Lower leg skin (tissue), 4 donors: ENCODE data around the gene UBE2J2. TPM values are rescaled to one million over a fixed set of nuclear protein-coding genes. Genes with fewer than 3 reads are reported as not detected.
A peak's percentile ranks its signal among the peaks of the same experiment; 100 is the strongest.

ENCODE experiments used
- DNase-seq, 2 donors: peaks; one replicate each; pipeline ENCODE4 v3.0.0-alpha.2; 2019; ENCODE audit warnings: low spot score in 2 of 2
- H3K4me3 ChIP-seq: fragments of 200-600 bp; sonication (generic); 2 replicates; pipeline ENCODE4 v1.5.1; 2017; ENCODE audit warnings: mild to moderate bottlenecking, low read depth; ENCODE audit not compliant: poor library complexity, severe bottlenecking
- CTCF ChIP-seq, 3 donors: fragments of 450-650 bp; IDR thresholded peaks; one replicate each; pipeline ENCODE4 v1.5.1; 2016; ENCODE audit warnings: antibody characterized with exemption in 3 of 3, mild to moderate bottlenecking in 3 of 3, moderate library complexity in 2 of 3
- POLR2A ChIP-seq, 2 donors: fragments of 450-650 bp; IDR thresholded peaks; one replicate each; pipeline ENCODE4 v1.6.1; 2016 to 2017; ENCODE audit warnings: antibody characterized with exemption in 2 of 2, mild to moderate bottlenecking in 1 of 2, moderate library complexity in 1 of 2
- WGBS, 2 donors: methylation state at CpG; one replicate each; pipeline ENCODE4 v1.1.5; 2018; 5-methylcytosine and 5-hydroxymethylcytosine counted together
- intact Hi-C: fragments of 100-400 bp; cut with DNase I; formaldehyde crosslinking; loops from one replicate; pipeline ENCODE4 v1.15.0; 2023; ENCODE audit warnings: low total_unique reads
- total RNA-seq, 4 donors: library from RNA; depleted of rRNA; stranded (reverse); fragments of >200 nt; gene quantifications; one replicate each; pipeline ENCODE4 v1.1.0, GENCODE V29; 2016

Gene UBE2J2
- total RNA-seq, 4 donors from 2014 or later = 49.0 to 72.8 (median 54.0) TPM

DNA sequence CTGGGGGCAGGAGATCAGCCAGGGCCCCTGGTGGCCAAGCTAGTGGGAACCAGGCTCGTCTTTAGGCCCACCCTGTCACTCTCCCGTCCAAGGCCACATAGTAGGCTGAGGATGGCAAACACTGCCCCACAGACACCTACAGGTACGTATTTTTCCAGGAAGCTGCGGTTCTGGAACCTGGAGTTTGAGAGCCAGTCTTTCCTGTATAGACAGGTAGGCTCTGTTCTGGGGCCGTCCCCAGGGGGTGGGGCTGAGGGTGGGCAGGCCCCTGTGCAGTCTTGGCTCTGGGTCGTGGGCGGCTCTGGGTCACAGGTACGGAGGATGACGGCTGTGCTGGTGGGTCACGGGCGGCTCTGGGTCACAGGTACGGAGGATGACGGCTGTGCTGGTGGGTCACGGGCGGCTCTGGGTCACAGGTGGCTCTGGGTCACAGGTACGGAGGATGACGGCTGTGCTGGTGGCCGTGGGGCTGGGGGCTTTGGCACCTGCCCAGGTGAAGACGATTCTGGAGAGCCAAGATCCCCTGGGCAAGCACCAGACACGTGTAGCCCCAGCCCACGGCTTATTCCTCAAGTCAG is 36.9 kb upstream of the UBE2J2 start:
- TF ChIP-seq CTCF (IDR thresholded peaks at IDR 0.05) = no peak
- no peak for TF ChIP-seq POLR2A (IDR thresholded peaks at IDR 0.05)
- DNase-seq = no peak
- intact Hi-C loops = no loop called here
- WGBS, 2 donors = 55 to 59% methylated on average over 15 to 21 of the region's 21 CpGs
- H3K4me3 ChIP-seq = no peak overlapping the region

GRCh38 chr1:1310109-1310385 is 36.4 kb upstream of the UBE2J2 start:
- 33 to 71% methylated on average over 1 to 3 of the region's 3 CpGs for whole genome bisulfite sequencing, 2 donors
- intact Hi-C loops = no loop called here
- DNase-seq = no peak
- H3K4me3 ChIP-seq = no peak overlapping the region
- TF ChIP-seq POLR2A (IDR thresholded peaks at IDR 0.05) = no peak
- TF ChIP-seq CTCF (IDR thresholded peaks at IDR 0.05) = no peak

- no peak for TF ChIP-seq CTCF (IDR thresholded peaks at IDR 0.05)
- TF ChIP-seq POLR2A (IDR thresholded peaks at IDR 0.05) = no peak
- intact Hi-C loops = no loop called here
- 36 to 51% methylated on average over 28 to 40 of the region's 57 CpGs for WGBS, 2 donors
- no peak for DNase-seq
- H3K4me3 ChIP-seq = peak overlapping the region; percentile 74
These were observed 35.8 kb upstream of the UBE2J2 start for GRCh38 chr1:1309251-1310108.

- WGBS, 2 donors = 0 to 1% methylated on average over 9 to 40 of the region's 66 CpGs
- intact Hi-C loops = no loop called here
- H3K4me3 ChIP-seq = peak overlapping the region; percentile 74
- TF ChIP-seq CTCF (IDR thresholded peaks at IDR 0.05) = no peak
- TF ChIP-seq POLR2A (IDR thresholded peaks at IDR 0.05) = no peak
- no peak for DNase-seq
These were observed 35.1 kb upstream of the UBE2J2 start for GRCh38 chr1:1308756-1309250.

DNA sequence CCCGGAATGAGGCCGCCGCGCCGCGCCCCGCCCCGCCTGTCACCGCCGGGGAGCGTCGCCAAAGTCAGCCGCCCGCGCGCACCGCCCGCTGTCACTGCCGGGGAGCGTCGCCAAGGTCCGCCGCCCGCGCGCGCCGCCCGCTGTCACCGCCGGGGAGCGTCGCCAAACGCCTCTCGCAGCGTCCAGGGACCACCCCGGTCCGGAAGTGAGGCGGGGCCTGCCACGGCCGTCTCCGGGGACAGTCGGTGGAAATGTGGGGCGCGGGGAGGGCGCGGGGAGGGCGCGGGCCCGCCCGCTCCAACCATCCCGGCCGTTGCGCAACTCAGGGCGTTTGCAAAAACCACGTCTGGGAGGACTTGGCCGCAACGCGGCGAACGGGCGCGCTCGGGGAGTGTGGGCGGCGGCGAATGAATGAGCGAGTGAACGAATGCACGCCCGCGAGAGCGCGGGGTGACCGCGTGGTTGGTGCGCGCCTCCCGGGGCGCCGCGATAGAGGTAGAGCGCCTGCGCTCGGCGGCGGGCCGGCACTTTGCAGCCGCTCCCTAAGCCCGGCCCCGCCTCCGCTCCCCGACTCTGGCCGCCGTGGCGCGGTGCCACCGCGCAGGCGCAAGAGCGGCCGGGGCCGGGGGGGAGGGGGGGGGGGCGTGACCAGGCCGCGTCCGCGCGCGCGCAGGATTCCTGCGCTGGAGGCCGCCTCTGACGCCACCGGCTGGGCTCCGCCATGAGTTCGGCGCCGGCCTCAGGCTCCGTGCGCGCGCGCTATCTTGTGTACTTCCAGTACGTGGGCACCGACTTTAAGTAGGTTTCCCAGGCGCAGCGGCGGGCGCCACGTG is 34.5 kb upstream of the UBE2J2 start, which contains the start of the genes ACAP3 and PUSL1:
ACAP3 (minus strand) TSS at position 8 of the 833 bp plus-strand sequence. CDS start 115 bp downstream, outside the sequence.
PUSL1 (plus strand) TSS at position 675 of the 833 bp plus-strand sequence; CDS start at position 722, 47 bp downstream.
- no peak for TF ChIP-seq POLR2A (IDR thresholded peaks at IDR 0.05)
- TF ChIP-seq CTCF (IDR thresholded peaks at IDR 0.05) = peak in 1 of 3 donors; percentile 31
- 2 to 3% methylated on average over 8 to 33 of the region's 131 CpGs for WGBS, 2 donors
- H3K4me3 ChIP-seq = peak within 1 kb of the TSS; percentile 74
- peak; percentile 91 to 98 for DNase-seq
- intact Hi-C loops = no loop called here
